Astrocyte (in vitro differentiated cells and primary cell): ENCODE measurements around the gene EGFL8. TPM values are rescaled to one million over a fixed set of nuclear protein-coding genes. Genes with fewer than 3 reads are reported as not detected.
"Not testable (repeated sequence)": the region's sequence is repeated elsewhere in the genome, so short reads cannot be mapped to it uniquely, and the experiment has no call there.

Source experiments
- DNase-seq: peaks from one replicate; pipeline ENCODE4 v3.0.0-alpha.2; 2010; ENCODE audit warnings: low read depth
- FAIRE-seq: peaks from 2 replicates; lab custom pipeline; 2011; peaks lifted over from hg19 to GRCh38; lab: Jason Lieb, UNC
- H2AFZ ChIP-seq: 2 replicates; pipeline ENCODE4 v1.6.0; 2012; ENCODE audit warnings: low read depth, low read length, inconsistent platforms
- H3K27ac ChIP-seq: 2 replicates; pipeline ENCODE4 v1.5.1; 2011; ENCODE audit warnings: low read depth, low read length, inconsistent platforms
- H3K27me3 ChIP-seq: 2 replicates; pipeline ENCODE4 v1.6.0; 2011; ENCODE audit warnings: low read length, inconsistent platforms; ENCODE audit not compliant: insufficient read depth
- H3K36me3 ChIP-seq: 2 replicates; pipeline ENCODE4 v1.5.1; 2011; ENCODE audit warnings: low read length, inconsistent platforms; ENCODE audit not compliant: insufficient read depth
- H3K4me1 ChIP-seq: 2 replicates; pipeline ENCODE4 v1.5.1; 2011; ENCODE audit warnings: low read length, inconsistent platforms; ENCODE audit not compliant: insufficient read depth
- H3K4me2 ChIP-seq: 2 replicates; pipeline ENCODE4 v1.6.0; 2012; ENCODE audit warnings: low read length, inconsistent platforms
- H3K4me3 ChIP-seq: 2 replicates; pipeline ENCODE4 v1.5.1; 2011; ENCODE audit warnings: low read depth, mild to moderate bottlenecking, low read length, inconsistent platforms; ENCODE audit not compliant: insufficient read depth
- H3K79me2 ChIP-seq: 2 replicates; pipeline ENCODE4 v1.6.0; 2012; ENCODE audit warnings: mild to moderate bottlenecking, low read length, inconsistent platforms; ENCODE audit not compliant: insufficient read depth
- H3K9ac ChIP-seq: 2 replicates; pipeline ENCODE4 v1.6.0; 2012; ENCODE audit warnings: mild to moderate bottlenecking, low read length, inconsistent platforms
- H3K9me3 ChIP-seq: 2 replicates; pipeline ENCODE4 v1.5.1; 2012; ENCODE audit warnings: low read depth, mild to moderate bottlenecking, low read length, inconsistent platforms; ENCODE audit not compliant: insufficient read depth
- H4K20me1 ChIP-seq: 2 replicates; pipeline ENCODE4 v1.6.0; 2012; ENCODE audit warnings: low read length, inconsistent platforms; ENCODE audit not compliant: insufficient read depth
- H3K27ac Mint-ChIP-seq: one replicate; pipeline ENCODE4 v1.8.0; 2021; ENCODE audit warnings: mild to moderate bottlenecking, mixed read lengths; ENCODE audit not compliant: unreplicated experiment
- H3K27me3 Mint-ChIP-seq: one replicate; pipeline ENCODE4 v1.8.0; 2021; ENCODE audit warnings: low read depth, mixed read lengths; ENCODE audit not compliant: unreplicated experiment
- H3K36me3 Mint-ChIP-seq: one replicate; pipeline ENCODE4 v1.8.0; 2021; ENCODE audit warnings: low read depth, mixed read lengths; ENCODE audit not compliant: unreplicated experiment
- H3K4me1 Mint-ChIP-seq: one replicate; pipeline ENCODE4 v1.8.0; 2021; ENCODE audit warnings: low read depth, mixed read lengths; ENCODE audit not compliant: unreplicated experiment
- H3K4me3 Mint-ChIP-seq: one replicate; pipeline ENCODE4 v1.8.0; 2021; ENCODE audit warnings: mild to moderate bottlenecking, moderate library complexity, mixed read lengths; ENCODE audit not compliant: unreplicated experiment
- H3K9me3 Mint-ChIP-seq: one replicate; pipeline ENCODE4 v1.8.0; 2021; ENCODE audit warnings: mild to moderate bottlenecking, mixed read lengths; ENCODE audit not compliant: unreplicated experiment
- EZH2 ChIP-seq: IDR thresholded peaks from 2 replicates; pipeline ENCODE4 v1.6.1; 2012; ENCODE audit warnings: mild to moderate bottlenecking, low read length, inconsistent platforms; ENCODE audit not compliant: insufficient read depth
- total RNA-seq: library from RNA; stranded (reverse); gene quantifications from 2 replicates; pipeline ENCODE4 v1.2.1, GENCODE V29; 2021
- TF ChIP-seq, protein P1 (sequence below): IDR thresholded peaks from 2 replicates; pipeline ENCODE4 v1.5.1; 2011; ENCODE audit warnings: low read depth, mild to moderate bottlenecking, inconsistent platforms, low read length, moderate library complexity; ENCODE audit not compliant: insufficient read depth

EGFL8 gene
- total RNA-seq, 1 donor from 2014 or later, result 13.3 TPM

DNA sequence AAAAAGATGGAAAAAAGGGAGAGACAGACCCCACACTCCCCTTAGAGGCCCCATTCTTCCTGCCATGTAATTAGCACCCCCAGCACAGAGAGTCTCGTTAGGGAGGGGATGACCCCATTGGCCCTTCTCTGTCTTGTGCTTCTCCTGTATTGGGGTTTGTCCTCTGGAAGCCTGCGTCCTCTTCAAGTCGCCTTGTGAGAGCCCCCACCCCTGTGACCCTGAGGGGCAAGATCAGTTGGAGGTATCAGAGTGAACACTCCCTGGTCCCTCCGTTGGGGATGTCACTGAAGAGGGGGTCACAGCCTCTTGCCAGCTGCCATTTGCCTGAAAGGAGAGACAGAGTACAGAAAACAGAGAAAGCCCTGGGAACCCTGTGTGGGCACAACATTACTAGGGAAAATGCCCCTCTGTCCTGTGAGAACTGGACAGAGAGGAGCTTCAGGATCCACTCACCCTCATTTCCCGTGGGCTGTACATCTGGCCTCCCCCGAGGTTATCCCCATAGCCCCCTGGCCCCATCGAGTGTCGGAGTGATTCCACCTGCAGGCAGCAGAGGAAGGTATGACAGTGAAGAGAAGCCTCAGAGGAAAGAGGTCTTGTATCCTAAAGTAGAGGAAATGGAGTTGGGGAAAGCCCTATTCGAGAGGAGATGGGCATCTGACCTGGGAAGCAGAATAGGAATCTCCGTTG is 21.9 kb downstream of the EGFL8 start:
- H3K9ac ChIP-seq, result peak overlapping the region; percentile 35
- not testable (repeated sequence) for H3K9me3 ChIP-seq, FAIRE-seq, H3K9me3 Mint-ChIP-seq, DNase-seq, H4K20me1 ChIP-seq, H3K27me3 ChIP-seq, H3K27me3 Mint-ChIP-seq, H2AFZ ChIP-seq, H3K27ac Mint-ChIP-seq, H3K4me3 ChIP-seq
- peaks cover 30% of the 10 kb centered on the region for H3K79me2 ChIP-seq
- Mint-ChIP-seq H3K4me3 (peak overlapping the region; percentile 34), H3K36me3 (peaks cover 21% of the 10 kb centered on the region), H3K4me1 (peaks cover 26% of the 10 kb centered on the region)
- peak overlapping the region; percentile 37 for H3K27ac ChIP-seq
- peak overlapping the region; percentile 41 for H3K4me2 ChIP-seq
- H3K4me1 ChIP-seq, result peaks cover 21% of the 10 kb centered on the region
- H3K36me3 ChIP-seq, result peaks cover 18% of the 10 kb centered on the region

DNA sequence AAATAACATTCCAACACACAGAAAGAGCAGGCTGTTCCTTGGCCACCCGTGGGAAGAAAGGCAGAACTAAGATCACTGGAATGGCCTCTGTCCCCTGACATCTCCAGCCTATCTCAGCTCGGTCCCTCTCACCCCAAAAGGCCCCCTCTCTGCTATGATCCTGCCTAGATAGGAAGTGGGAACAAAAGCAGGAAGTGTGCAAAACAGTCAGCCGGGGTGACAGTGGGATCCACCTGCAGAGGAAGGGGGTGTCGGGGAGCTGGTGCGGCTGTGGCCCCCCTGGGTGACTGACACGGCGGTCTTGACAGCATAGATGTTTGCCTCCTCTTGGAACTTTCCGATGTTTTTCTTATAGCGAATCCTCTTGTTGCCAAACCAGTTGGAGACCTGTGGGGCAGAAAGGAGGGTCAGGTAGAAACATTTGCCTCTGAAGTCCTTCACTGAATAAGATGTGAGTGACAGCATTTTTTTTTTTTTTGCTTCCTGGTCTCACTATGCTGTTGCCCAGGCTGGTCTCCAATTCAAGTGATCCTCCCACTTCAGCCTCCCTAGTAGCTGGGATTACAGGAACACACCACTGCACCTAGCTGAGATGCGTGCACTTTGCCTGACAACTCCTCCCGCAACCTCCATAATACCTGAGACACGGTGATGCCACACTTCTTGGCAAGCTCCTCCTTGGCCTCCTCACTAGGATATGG is 22.8 kb downstream of the EGFL8 start:
- no peak overlapping the region for H3K27ac ChIP-seq
- no peak overlapping the region for H3K9ac ChIP-seq
- H3K36me3 ChIP-seq, result peaks cover 18% of the 10 kb centered on the region
- H3K79me2 ChIP-seq, result peaks cover 38% of the 10 kb centered on the region
- no peaks in the 10 kb centered on the region for H3K9me3 ChIP-seq
- no peaks in the 10 kb centered on the region for H4K20me1 ChIP-seq
- no peak for TF ChIP-seq EZH2
- TF ChIP-seq, protein P1, sequence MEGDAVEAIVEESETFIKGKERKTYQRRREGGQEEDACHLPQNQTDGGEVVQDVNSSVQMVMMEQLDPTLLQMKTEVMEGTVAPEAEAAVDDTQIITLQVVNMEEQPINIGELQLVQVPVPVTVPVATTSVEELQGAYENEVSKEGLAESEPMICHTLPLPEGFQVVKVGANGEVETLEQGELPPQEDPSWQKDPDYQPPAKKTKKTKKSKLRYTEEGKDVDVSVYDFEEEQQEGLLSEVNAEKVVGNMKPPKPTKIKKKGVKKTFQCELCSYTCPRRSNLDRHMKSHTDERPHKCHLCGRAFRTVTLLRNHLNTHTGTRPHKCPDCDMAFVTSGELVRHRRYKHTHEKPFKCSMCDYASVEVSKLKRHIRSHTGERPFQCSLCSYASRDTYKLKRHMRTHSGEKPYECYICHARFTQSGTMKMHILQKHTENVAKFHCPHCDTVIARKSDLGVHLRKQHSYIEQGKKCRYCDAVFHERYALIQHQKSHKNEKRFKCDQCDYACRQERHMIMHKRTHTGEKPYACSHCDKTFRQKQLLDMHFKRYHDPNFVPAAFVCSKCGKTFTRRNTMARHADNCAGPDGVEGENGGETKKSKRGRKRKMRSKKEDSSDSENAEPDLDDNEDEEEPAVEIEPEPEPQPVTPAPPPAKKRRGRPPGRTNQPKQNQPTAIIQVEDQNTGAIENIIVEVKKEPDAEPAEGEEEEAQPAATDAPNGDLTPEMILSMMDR, result no peak
- Mint-ChIP-seq H3K27ac (no peak overlapping the region), H3K9me3 (no peaks in the 10 kb centered on the region), H3K36me3 (peaks cover 20% of the 10 kb centered on the region), H3K27me3 (no peaks in the 10 kb centered on the region), H3K4me3 (peak overlapping the region; percentile 69), H3K4me1 (peaks cover 30% of the 10 kb centered on the region)
- peaks cover 21% of the 10 kb centered on the region for H3K4me1 ChIP-seq
- FAIRE-seq (no peak), DNase-seq (no peak)
- H3K4me2 ChIP-seq, result peak overlapping the region; percentile 100
- no peaks in the 10 kb centered on the region for H3K27me3 ChIP-seq
- no peak overlapping the region for H2AFZ ChIP-seq
- no peak overlapping the region for H3K4me3 ChIP-seq

DNA sequence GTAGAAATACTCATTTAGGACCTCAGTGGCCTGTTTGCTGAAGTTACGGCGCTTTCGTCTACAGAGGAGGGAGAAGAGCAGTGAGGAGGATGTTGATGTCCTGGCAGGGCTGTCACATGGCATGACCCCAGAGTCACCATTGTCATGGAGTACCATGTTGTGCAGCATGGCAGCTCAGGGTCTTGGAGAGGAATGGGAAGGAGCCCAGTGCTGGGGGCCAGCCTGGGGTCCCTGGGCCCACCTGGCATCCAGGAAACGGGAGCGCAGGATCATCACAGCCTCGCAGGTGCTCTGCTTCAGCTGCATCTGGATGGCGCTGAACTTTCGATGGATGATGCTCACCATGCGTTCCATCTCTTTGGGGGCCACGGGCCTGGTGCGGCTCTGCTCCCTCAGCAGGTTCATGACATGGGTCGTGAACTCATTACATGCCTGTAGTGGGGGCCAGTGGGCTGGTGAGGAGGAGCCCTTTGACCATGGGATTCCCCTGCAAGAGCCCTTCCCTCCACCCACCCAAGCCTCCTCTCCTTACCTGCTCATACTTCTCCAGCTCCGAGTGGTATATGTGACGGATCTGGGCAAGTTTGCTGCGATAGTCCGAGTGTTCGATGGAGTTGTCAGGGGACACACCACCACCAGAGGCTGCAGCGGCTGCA is 23.5 kb downstream of the EGFL8 start:
- H3K4me2 ChIP-seq, result peak overlapping the region; percentile 100
- peaks cover 18% of the 10 kb centered on the region for H3K36me3 Mint-ChIP-seq
- H3K9me3 ChIP-seq, H3K27me3 Mint-ChIP-seq, FAIRE-seq, DNase-seq, H3K27ac ChIP-seq, H3K27me3 ChIP-seq, H2AFZ ChIP-seq, H4K20me1 ChIP-seq, H3K9me3 Mint-ChIP-seq, H3K27ac Mint-ChIP-seq: not testable (repeated sequence)
- peaks cover 14% of the 10 kb centered on the region for H3K36me3 ChIP-seq
- peaks cover 38% of the 10 kb centered on the region for H3K79me2 ChIP-seq
- H3K9ac ChIP-seq, result peak overlapping the region; percentile 93
- peaks cover 35% of the 10 kb centered on the region for H3K4me1 Mint-ChIP-seq
- peak overlapping the region; percentile 74 for H3K4me3 ChIP-seq
- peaks cover 24% of the 10 kb centered on the region for H3K4me1 ChIP-seq
- H3K4me3 Mint-ChIP-seq, result peak overlapping the region; percentile 95
